ENCODE measurements around the gene ACOX1.

The ACOX1 gene

DNA sequence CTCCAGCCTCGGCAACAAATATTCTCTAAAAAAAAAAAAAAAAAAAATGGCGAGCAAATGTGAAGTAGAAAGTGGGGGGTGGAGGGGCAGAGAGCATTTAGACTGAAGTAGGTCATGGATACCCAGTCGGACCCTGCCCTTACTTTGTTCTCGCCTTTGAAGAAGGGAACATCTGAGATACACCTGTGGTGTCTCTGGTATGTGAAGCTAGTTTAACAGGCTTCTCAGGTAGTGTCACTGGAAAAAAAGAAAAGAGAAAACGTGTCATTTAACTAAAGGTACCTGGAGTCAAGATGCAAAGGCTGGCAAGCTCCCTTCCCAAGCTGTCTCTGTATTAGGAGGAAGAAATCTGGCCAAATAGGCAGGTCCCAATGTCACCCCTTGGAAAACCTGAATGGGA, 46.1 kb downstream of the ACOX1 start:
- DNase-seq (ENCODE audit: low spot score in 2 of 2): no peak

DNA sequence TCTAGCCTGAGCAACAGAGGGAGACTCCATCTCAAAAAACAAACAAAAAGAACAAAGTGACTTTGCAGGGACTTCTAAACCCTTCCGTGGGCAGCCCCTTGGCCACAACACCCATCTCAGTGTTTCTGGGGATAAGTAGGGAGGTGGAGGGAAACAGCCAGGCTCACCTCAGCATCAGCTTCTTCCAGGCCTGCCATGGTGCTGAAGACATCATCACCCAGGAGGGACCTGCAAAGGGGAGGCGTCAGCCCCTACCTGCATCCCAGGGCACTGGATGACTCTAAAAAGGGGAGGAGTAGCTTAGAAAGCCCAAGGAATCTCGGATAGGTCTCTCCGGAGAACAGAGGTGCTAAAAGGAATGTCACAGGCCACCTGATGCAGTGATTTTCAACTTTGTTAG, 47.9 kb downstream of the ACOX1 start:
- ATAC-seq (replicated peaks; ENCODE audit: extremely low read depth, poor library complexity, severe bottlenecking): no peak
- H3K27me3 Mint-ChIP-seq: no peaks in the 10 kb centered on the region
- no peak overlapping the region for H3K4me3 Mint-ChIP-seq
- H3K4me1 Mint-ChIP-seq: no peaks in the 10 kb centered on the region
- H3K9me3 Mint-ChIP-seq: no peaks in the 10 kb centered on the region
- DNase-seq (ENCODE audit: low spot score in 2 of 2): no peak
- no peaks in the 10 kb centered on the region for H3K36me3 Mint-ChIP-seq (ENCODE audit: insufficient read depth)
- H3K27ac Mint-ChIP-seq (ENCODE audit: low read depth): no peak overlapping the region

More for the DNA sequence above, 46.1 kb downstream of the ACOX1 start:
- ATAC-seq (replicated peaks; ENCODE audit: extremely low read depth, poor library complexity, severe bottlenecking): no peak
- H3K36me3 Mint-ChIP-seq (ENCODE audit: insufficient read depth): no peaks in the 10 kb centered on the region
- H3K9me3 Mint-ChIP-seq: no peaks in the 10 kb centered on the region
- H3K4me1 Mint-ChIP-seq: no peaks in the 10 kb centered on the region
- H3K4me3 Mint-ChIP-seq: no peak overlapping the region
- H3K27me3 Mint-ChIP-seq: no peaks in the 10 kb centered on the region
- H3K27ac Mint-ChIP-seq (ENCODE audit: low read depth): no peak overlapping the region

DNA sequence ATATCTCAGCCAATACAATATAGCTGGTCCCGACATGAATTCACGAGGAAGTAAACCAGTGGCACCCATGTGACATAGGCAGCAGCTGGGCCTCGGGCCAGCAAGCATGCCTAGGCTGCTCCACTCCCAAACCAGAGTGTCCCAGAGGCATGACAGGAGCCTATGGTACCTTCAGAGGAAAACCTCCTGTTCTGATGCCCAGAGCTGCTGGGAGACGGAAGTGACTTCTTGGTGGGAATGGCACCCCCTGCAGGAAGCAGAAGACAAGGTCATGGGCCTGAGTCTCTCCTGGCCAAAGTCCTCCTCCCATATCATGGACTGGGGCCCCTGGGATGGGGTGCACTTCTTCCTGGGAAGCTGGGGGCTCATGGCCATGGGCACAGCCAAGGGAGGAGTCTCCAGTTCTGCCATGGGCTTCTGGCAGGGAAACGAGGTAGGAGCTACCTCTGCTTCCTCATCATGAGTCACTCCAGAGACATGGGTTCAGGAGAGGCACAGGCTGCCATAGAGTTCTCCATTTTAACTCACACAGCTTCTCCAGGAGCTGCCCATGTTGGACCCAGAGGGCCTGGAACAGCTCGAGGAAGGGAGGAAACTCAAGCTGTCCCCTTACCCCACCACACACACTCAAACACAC, 51.6 kb downstream of the ACOX1 start:
- no peak for DNase-seq (ENCODE audit: low spot score in 2 of 2)
- no peak overlapping the region for H3K27ac Mint-ChIP-seq (ENCODE audit: low read depth)
- H3K9me3 Mint-ChIP-seq: no peaks in the 10 kb centered on the region
- no peaks in the 10 kb centered on the region for H3K36me3 Mint-ChIP-seq (ENCODE audit: insufficient read depth)
- H3K4me3 Mint-ChIP-seq: no peak overlapping the region
- no peaks in the 10 kb centered on the region for H3K27me3 Mint-ChIP-seq
- H3K4me1 Mint-ChIP-seq: no peaks in the 10 kb centered on the region
- no peak for ATAC-seq (replicated peaks; ENCODE audit: extremely low read depth, poor library complexity, severe bottlenecking)

DNA sequence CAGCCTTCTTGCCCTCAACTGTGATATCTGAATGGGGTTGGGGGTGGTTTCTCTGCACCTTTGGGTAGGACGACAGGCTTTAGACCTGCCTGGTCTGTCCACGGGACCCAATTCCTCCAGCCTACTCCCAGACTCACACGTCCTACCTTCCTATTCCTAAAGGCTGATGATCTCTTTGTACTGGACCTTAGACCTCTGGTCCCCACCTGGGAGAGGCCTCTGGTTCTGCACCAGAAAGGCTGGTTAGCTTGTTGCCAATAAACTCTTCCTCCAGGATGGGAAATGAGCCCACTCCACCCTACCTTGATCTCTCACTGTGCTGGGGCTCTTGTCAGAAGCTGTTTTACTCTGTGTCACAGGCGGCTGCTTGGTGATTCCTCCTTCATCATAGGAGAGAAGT, 52.5 kb downstream of the ACOX1 start:
- H3K4me3 Mint-ChIP-seq: no peak overlapping the region

DNA sequence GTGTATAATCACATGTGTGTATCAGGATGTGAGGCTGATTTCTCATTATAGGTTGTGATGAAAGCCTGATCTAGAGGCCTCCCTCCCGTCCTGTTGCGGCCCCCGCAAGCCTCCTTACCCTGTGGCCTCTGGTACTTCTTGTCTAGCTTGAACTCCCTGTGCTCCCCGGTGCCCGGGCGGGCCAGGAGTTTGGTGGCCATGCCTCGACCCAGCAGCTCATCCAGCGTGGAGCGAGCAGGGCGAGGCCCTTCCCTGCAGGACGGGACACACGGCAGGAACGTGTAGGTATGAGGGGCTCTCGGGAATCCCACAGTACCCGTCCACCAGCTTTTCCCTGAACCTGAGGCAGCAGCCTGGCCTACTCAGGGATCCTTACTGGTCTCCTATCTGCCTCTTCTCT, 53.1 kb downstream of the ACOX1 start:
- Mint-ChIP-seq H3K4me3 (no peak overlapping the region), H3K36me3 (ENCODE audit: insufficient read depth) (no peaks in the 10 kb centered on the region), H3K27me3 (no peaks in the 10 kb centered on the region), H3K9me3 (no peaks in the 10 kb centered on the region), H3K4me1 (no peaks in the 10 kb centered on the region), H3K27ac (ENCODE audit: low read depth) (no peak overlapping the region)
- ATAC-seq (replicated peaks; ENCODE audit: extremely low read depth, poor library complexity, severe bottlenecking): no peak
- no peak for DNase-seq (ENCODE audit: low spot score in 2 of 2)

More for the DNA sequence above, 52.5 kb downstream of the ACOX1 start:
- H3K4me1 Mint-ChIP-seq: no peaks in the 10 kb centered on the region
- ATAC-seq (replicated peaks; ENCODE audit: extremely low read depth, poor library complexity, severe bottlenecking) (no peak), DNase-seq (ENCODE audit: low spot score in 2 of 2) (no peak)
- H3K36me3 Mint-ChIP-seq (ENCODE audit: insufficient read depth): no peaks in the 10 kb centered on the region
- H3K27me3 Mint-ChIP-seq: no peaks in the 10 kb centered on the region
- H3K27ac Mint-ChIP-seq (ENCODE audit: low read depth): no peak overlapping the region
- H3K9me3 Mint-ChIP-seq: no peaks in the 10 kb centered on the region

DNA sequence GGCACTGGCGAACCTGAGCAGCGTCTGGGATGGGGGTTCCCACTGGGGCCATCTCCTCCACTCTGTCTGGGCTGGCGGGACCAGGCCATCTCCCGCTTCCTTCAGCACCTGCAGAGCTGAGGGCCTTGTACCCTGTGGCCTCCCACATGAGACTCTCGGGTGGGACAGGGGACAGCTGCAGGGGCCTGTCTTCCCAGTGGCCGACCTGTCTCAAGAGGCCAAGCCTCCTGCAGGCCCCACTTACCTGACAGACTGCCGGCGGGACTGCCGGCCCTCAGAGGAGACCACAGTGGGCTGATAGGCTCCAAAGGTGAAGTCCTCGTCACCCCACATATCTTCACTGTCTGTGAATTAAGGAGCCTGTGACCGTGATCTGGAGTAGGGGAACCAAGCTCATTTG, 53.9 kb downstream of the ACOX1 start:
- no peaks in the 10 kb centered on the region for H3K36me3 Mint-ChIP-seq (ENCODE audit: insufficient read depth)
- no peak overlapping the region for H3K27ac Mint-ChIP-seq (ENCODE audit: low read depth)
- H3K27me3 Mint-ChIP-seq: no peaks in the 10 kb centered on the region
- no peak for DNase-seq (ENCODE audit: low spot score in 2 of 2)
- no peak for ATAC-seq (replicated peaks; ENCODE audit: extremely low read depth, poor library complexity, severe bottlenecking)
- no peaks in the 10 kb centered on the region for H3K9me3 Mint-ChIP-seq
- no peaks in the 10 kb centered on the region for H3K4me1 Mint-ChIP-seq
- H3K4me3 Mint-ChIP-seq: no peak overlapping the region

DNA sequence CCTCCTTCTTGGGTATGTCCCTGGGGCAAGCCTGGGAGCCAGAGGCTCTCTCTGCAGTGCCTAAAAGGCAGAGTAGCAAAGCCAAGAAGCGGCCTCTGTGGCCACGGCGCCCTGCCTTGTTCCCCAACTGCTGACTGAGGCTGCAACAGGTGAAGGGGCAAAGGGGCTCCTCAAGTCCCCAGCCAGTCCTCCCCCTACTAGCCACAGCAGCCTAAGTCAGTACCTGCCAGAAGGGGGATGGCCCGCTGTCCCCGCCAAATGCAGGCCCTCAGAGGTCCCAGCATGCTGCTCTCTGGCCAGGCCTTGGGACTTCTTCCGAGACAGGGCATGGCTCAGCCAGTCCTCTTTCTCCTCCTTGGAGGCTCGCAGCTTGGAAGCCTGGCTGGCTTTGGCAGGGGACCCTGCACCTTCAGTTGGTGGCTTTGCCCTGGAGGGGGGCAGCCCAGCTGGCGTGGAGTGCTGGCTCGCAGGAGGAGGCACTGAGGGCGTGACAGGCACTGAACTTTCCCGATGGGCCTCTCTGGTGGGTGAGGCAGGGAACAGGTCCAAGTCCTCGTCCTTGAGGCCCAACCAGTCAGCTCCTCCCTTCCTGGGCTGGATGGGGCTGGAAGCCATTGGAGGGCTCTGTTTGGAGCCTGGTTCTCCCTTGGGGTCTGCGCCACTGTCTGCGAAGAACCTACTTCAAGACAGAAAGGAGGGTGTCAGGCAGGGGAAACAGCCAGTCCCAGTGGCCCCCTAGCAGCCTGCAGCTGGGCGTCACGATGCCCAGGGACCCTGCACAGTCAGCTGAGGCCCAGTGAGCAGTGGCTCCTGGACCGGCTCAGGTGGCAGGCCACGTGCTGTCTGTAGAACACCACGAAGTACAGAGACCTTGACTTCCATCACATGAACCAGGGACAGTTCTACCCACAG, 55.7 kb downstream of the ACOX1 start:
- Mint-ChIP-seq H3K9me3 (no peaks in the 10 kb centered on the region), H3K4me1 (no peaks in the 10 kb centered on the region), H3K36me3 (ENCODE audit: insufficient read depth) (no peaks in the 10 kb centered on the region), H3K27me3 (no peaks in the 10 kb centered on the region), H3K4me3 (no peak overlapping the region), H3K27ac (ENCODE audit: low read depth) (no peak overlapping the region)
- DNase-seq (ENCODE audit: low spot score in 2 of 2) (no peak), ATAC-seq (replicated peaks; ENCODE audit: extremely low read depth, poor library complexity, severe bottlenecking) (no peak)

DNA sequence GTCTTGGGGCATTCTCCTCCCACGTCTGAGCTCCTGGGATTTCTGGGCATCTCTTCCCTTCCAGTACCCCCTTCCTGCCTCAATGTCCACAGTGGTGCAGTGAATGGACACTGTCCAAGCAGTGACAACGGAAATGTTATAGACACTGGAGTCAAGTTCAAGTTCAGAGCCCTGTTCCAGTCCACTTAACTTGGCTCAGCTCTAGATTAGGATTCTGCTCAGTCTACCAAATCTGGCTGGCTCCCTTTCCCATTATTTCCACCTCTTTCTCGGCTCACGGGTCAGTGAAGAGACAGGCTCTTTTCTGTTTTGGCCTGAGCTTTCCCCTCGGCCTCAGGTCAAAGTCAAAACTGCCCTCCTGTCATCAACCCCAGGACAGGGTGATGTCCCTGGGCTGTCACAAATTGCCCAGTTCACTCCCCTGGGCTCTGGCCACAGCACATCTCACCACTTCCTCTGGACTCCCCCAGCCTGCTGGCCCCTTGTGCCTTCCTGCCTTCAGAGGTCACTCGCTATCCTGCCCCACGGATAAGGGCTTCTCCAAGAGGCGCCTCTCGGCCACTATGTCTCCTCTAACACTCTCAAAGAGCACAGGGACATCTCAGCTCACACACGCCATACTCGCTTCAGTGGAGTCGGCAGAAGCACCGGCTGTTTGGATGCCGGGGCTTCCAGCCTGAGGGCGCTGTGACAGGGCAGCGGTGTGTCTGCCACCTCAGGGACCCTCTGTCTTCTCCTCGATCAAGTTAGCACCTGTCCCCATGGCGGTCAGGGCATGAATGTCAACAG, 56.6 kb downstream of the ACOX1 start:
- Mint-ChIP-seq H3K4me1 (no peaks in the 10 kb centered on the region), H3K27me3 (no peaks in the 10 kb centered on the region), H3K36me3 (ENCODE audit: insufficient read depth) (no peaks in the 10 kb centered on the region), H3K9me3 (no peaks in the 10 kb centered on the region), H3K27ac (ENCODE audit: low read depth) (no peak overlapping the region), H3K4me3 (no peak overlapping the region)
- DNase-seq (ENCODE audit: low spot score in 2 of 2) (no peak), ATAC-seq (replicated peaks; ENCODE audit: extremely low read depth, poor library complexity, severe bottlenecking) (no peak)

DNA sequence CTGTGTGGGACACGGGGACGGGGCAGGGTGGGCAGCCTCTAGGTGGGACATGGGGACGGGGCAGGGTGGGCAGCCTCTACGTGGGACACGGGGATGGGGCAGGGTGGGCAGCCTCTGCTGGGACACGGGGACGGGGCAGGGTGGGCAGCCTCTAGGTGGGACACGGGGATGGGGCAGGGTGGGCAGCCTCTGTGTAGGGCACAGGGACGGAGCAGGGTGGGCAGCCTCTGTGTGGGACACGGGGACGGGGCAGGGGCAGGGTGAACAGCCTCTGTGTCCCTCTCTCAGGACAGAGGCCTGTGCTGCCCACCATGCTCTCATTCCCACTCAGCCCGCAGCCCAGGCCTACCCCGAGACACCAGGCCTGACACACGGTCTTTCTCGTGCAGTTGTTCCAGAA, 57.4 kb downstream of the ACOX1 start:
- H3K4me1 Mint-ChIP-seq: no peaks in the 10 kb centered on the region
- H3K27me3 Mint-ChIP-seq: no peaks in the 10 kb centered on the region
- H3K36me3 Mint-ChIP-seq (ENCODE audit: insufficient read depth): no peaks in the 10 kb centered on the region
- no peaks in the 10 kb centered on the region for H3K9me3 Mint-ChIP-seq
- no peak for DNase-seq (ENCODE audit: low spot score in 2 of 2)
- ATAC-seq (replicated peaks; ENCODE audit: extremely low read depth, poor library complexity, severe bottlenecking): no peak
- H3K4me3 Mint-ChIP-seq: no peak overlapping the region
- H3K27ac Mint-ChIP-seq (ENCODE audit: low read depth): no peak overlapping the region

DNA sequence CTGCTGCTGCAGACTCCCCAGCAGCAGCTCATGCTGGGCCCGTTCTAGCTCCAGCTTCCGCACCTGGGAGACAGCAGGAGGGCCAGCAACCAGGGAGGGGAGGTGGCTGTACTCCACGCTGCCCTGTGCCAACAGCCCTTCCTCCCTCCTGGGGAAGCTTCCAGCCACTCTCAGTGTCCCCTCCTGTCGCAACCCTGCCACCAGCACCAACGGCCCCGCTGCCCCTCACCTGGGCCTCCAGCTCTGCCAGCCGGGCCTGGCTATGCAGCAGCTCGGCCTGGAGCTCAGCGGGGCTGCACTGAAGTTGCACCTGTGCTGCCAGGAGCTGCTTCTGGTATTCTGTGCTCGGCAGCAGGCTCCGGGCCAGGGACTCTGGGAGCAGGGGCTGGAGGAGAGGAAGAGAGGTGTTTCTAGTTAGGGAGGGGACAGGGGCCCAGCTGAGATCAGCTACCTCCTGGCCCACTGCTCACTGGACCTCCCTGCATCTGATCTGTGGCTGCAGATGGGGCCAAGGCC, 58.9 kb downstream of the ACOX1 start:
- ATAC-seq (replicated peaks; ENCODE audit: extremely low read depth, poor library complexity, severe bottlenecking) (no peak), DNase-seq (ENCODE audit: low spot score in 2 of 2) (no peak)
- Mint-ChIP-seq H3K36me3 (ENCODE audit: insufficient read depth) (peaks cover 2% of the 10 kb centered on the region), H3K9me3 (no peaks in the 10 kb centered on the region), H3K27me3 (no peaks in the 10 kb centered on the region), H3K27ac (ENCODE audit: low read depth) (no peak overlapping the region), H3K4me1 (no peaks in the 10 kb centered on the region), H3K4me3 (no peak overlapping the region)

DNA sequence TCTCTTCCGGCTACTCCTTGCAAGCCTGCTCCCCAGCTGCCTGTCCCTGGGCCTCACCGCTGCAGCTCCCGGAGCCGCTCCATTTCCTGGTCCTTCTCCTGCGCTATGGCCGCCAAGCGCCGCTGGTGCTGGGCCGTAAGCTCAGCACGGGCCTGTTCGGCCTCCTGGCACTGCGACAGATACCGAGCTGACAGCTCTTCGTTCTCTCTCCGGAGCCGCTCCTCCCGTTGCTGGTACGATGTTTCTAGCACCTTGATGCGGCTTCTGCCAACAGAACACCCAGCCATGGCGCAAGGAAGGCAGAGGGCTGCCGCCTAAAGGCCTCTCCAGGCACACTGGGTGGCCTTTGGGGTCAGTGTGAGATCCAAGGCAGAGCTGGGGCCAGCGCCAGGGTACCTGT, 59.4 kb downstream of the ACOX1 start:
- no peak for DNase-seq (ENCODE audit: low spot score in 2 of 2)
- Mint-ChIP-seq H3K27ac (ENCODE audit: low read depth) (no peak overlapping the region), H3K9me3 (no peaks in the 10 kb centered on the region), H3K4me1 (no peaks in the 10 kb centered on the region), H3K27me3 (no peaks in the 10 kb centered on the region), H3K4me3 (no peak overlapping the region), H3K36me3 (ENCODE audit: insufficient read depth) (peaks cover 2% of the 10 kb centered on the region)
- no peak for ATAC-seq (replicated peaks; ENCODE audit: extremely low read depth, poor library complexity, severe bottlenecking)

DNA sequence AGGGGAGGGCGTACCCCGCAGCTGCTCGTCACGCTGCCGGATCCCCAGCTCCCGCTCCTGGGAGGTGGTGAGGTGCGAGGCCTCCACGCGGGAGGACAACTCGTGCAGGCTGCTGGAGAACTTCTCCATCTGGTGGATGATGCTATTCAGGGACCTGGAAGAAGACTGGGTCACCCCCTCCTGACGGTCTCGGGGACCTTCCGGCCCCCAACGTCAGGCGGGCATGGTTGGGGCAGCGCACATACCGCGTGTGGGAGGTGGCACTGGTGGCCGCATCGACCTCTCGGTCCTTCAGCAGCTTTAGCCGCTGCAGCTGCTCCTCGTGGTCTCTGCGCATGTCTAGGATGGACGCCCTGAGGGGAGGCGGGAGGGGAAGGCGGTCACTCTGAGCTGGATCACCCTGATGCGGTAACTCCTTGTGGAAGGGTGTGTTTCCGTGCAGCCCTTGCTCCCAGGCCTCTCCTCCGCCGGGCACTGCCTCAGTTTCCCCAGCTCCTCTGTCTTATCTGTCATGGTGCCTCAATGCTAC, 61.0 kb downstream of the ACOX1 start:
- Mint-ChIP-seq H3K4me3 (no peak overlapping the region), H3K27me3 (no peaks in the 10 kb centered on the region), H3K4me1 (no peaks in the 10 kb centered on the region), H3K9me3 (no peaks in the 10 kb centered on the region), H3K36me3 (ENCODE audit: insufficient read depth) (peaks cover 2% of the 10 kb centered on the region), H3K27ac (ENCODE audit: low read depth) (no peak overlapping the region)
- ATAC-seq (replicated peaks; ENCODE audit: extremely low read depth, poor library complexity, severe bottlenecking) (no peak), DNase-seq (ENCODE audit: low spot score in 2 of 2) (no peak)
